IMR-90 (cell line): Measurements from ENCODE around the gene CWC15. TPM values are rescaled to one million over a fixed set of nuclear protein-coding genes. Genes with fewer than 3 reads are reported as not detected.

Experiments
- ATAC-seq: fragments of 200-7000 bp; cut with Tn5 transposase; 2 replicates; pipeline ENCODE4 v1.9.1; 2020; ENCODE audit warnings: low read depth, mild to moderate bottlenecking, moderate library complexity
- BruUV-seq: library from RNA; stranded (reverse); fragments of 400-500 nt; replicated peaks from 2 replicates; lab custom pipeline; 2021; lab: Mats Ljungman, UMichigan
- CTCF ChIA-PET: fragments of 300-600 bp; formaldehyde crosslinking; extraction: SDS; loops from one replicate; lab custom pipeline; 2021; ENCODE audit warnings: antibody characterized with exemption; lab: Yijun Ruan, JAX
- POLR2A ChIA-PET: fragments of 300-600 bp; sonication (Branson Sonifier 250); formaldehyde crosslinking; loops from one replicate; lab custom pipeline; 2022; ENCODE audit warnings: antibody characterized with exemption; ENCODE audit not compliant: unreplicated experiment; lab: Charles Lee
- DNase-seq: peaks from one replicate; pipeline ENCODE4 v3.0.0; 2013
- H2AFZ ChIP-seq: replicated peaks from 2 replicates; pipeline ENCODE3; 2013; ENCODE audit warnings: low read length, mild to moderate bottlenecking; ENCODE audit not compliant: poor library complexity
- H2AK5ac ChIP-seq: 2 replicates; pipeline ENCODE4 v1.6.1; 2013; ENCODE audit warnings: low read depth, low read length, inconsistent platforms
- H2AK9ac ChIP-seq: replicated peaks from 2 replicates; pipeline ENCODE3; 2013; ENCODE audit warnings: mild to moderate bottlenecking, low read depth, low read length, moderate library complexity; ENCODE audit not compliant: poor library complexity
- H2BK120ac ChIP-seq: 2 replicates; pipeline ENCODE4 v1.6.1; 2013; ENCODE audit warnings: low read depth, low read length, inconsistent platforms
- H2BK15ac ChIP-seq: 3 replicates; pipeline ENCODE4 v1.6.1; 2013; ENCODE audit warnings: low read depth, low read length, inconsistent platforms
- H2BK20ac ChIP-seq: 2 replicates; pipeline ENCODE4 v1.6.1; 2013; ENCODE audit warnings: low read depth, mild to moderate bottlenecking, inconsistent platforms, low read length, moderate library complexity
- H2BK5ac ChIP-seq: 2 replicates; pipeline ENCODE4 v1.6.1; 2013; ENCODE audit warnings: mild to moderate bottlenecking, low read depth, low read length, inconsistent platforms; ENCODE audit not compliant: poor library complexity, severe bottlenecking
- H3K14ac ChIP-seq: replicated peaks from 2 replicates; pipeline ENCODE4 v1.6.1; 2013; ENCODE audit warnings: low read depth, low read length, inconsistent platforms
- H3K18ac ChIP-seq: 2 replicates; pipeline ENCODE4 v1.6.1; 2013; ENCODE audit warnings: low read depth, low read length, control low read depth
- H3K23ac ChIP-seq: 2 replicates; pipeline ENCODE4 v1.6.1; 2013; ENCODE audit warnings: low read depth, low read length, inconsistent platforms
- H3K27ac ChIP-seq: 2 replicates; pipeline ENCODE4 v1.5.1; 2013; ENCODE audit warnings: mild to moderate bottlenecking, control low read depth, low read length; ENCODE audit not compliant: insufficient read depth
- H3K27me3 ChIP-seq: 2 replicates; pipeline ENCODE4 v1.6.1; 2013; ENCODE audit warnings: low read length; ENCODE audit not compliant: control insufficient read depth, insufficient read depth
- H3K36me3 ChIP-seq: 2 replicates; pipeline ENCODE4 v1.6.1; 2013; ENCODE audit warnings: low read length, mixed read lengths; ENCODE audit not compliant: control insufficient read depth, insufficient read depth
- H3K4ac ChIP-seq: 2 replicates; pipeline ENCODE4 v1.6.1; 2013; ENCODE audit warnings: low read depth, low read length, inconsistent platforms
- H3K4me1 ChIP-seq: 2 replicates; pipeline ENCODE4 v1.6.1; 2013; ENCODE audit warnings: low read length, mixed read lengths; ENCODE audit not compliant: control insufficient read depth, insufficient read depth
- H3K4me2 ChIP-seq: 2 replicates; pipeline ENCODE4 v1.6.1; 2013; ENCODE audit warnings: low read depth, mild to moderate bottlenecking, control low read depth, low read length, moderate library complexity
- H3K4me3 ChIP-seq: 2 replicates; pipeline ENCODE4 v1.5.1; 2013; ENCODE audit warnings: low read depth, mild to moderate bottlenecking, control low read depth, low read length, moderate library complexity; ENCODE audit not compliant: insufficient read depth
- H3K56ac ChIP-seq: 2 replicates; pipeline ENCODE4 v1.6.1; 2013; ENCODE audit warnings: low read length, inconsistent platforms; ENCODE audit not compliant: insufficient read depth; ENCODE audit errors: extremely low read depth
- H3K79me1 ChIP-seq, 2 experiments: 2 replicates each; pipeline ENCODE4 v1.6.1; 2013; ENCODE audit warnings: low read length in 2 of 2, inconsistent platforms in 1 of 2, low read depth in 1 of 2
- H3K9ac ChIP-seq: 2 replicates; pipeline ENCODE4 v1.6.1; 2013; ENCODE audit warnings: low read depth, low read length, control low read depth
- H3K9me1 ChIP-seq: 2 replicates; pipeline ENCODE4 v1.6.1; 2013; ENCODE audit warnings: low read length, inconsistent platforms; ENCODE audit not compliant: insufficient read depth
- H3K9me3 ChIP-seq: 2 replicates; pipeline ENCODE4 v1.6.1; 2013; ENCODE audit warnings: low read length; ENCODE audit not compliant: control insufficient read depth, insufficient read depth
- H4K20me1 ChIP-seq: 2 replicates; pipeline ENCODE4 v1.6.1; 2013; ENCODE audit warnings: low read length, inconsistent platforms; ENCODE audit not compliant: insufficient read depth
- H4K5ac ChIP-seq: 2 replicates; pipeline ENCODE4 v1.6.1; 2013; ENCODE audit warnings: mild to moderate bottlenecking, low read depth, low read length, control low read depth
- H4K8ac ChIP-seq, 2 experiments: 2 replicates each; pipeline ENCODE4 v1.6.1; 2013; ENCODE audit warnings: low read depth in 2 of 2, low read length in 2 of 2, control low read depth in 1 of 2, inconsistent platforms in 1 of 2
- H4K91ac ChIP-seq: 2 replicates; pipeline ENCODE4 v1.6.1; 2013; ENCODE audit warnings: low read depth, low read length, inconsistent platforms; ENCODE audit not compliant: insufficient read depth
- BHLHE40 ChIP-seq: fragments of 150-350 bp; IDR thresholded peaks from 2 replicates; pipeline ENCODE4 v1.6.1; 2016; ENCODE audit warnings: mild to moderate bottlenecking, low read depth, low read length
- CEBPB ChIP-seq: IDR thresholded peaks from 2 replicates; pipeline ENCODE4 v1.6.1; 2012; ENCODE audit warnings: low read depth, low read length, improper control_type of control experiment
- CHD1 ChIP-seq: IDR thresholded peaks from 2 replicates; pipeline ENCODE4 v1.6.1; 2012; ENCODE audit warnings: low read depth, low read length, improper control_type of control experiment
- FOS ChIP-seq: fragments of 150-350 bp; IDR thresholded peaks from 2 replicates; pipeline ENCODE4 v1.6.1; 2016; ENCODE audit warnings: low read depth, low read length
- MAFK ChIP-seq: IDR thresholded peaks from 2 replicates; pipeline ENCODE4 v1.6.1; 2012; ENCODE audit warnings: low read depth, low read length, improper control_type of control experiment
- MAZ ChIP-seq: IDR thresholded peaks from 2 replicates; pipeline ENCODE4 v1.6.1; 2012; ENCODE audit warnings: low read depth, mild to moderate bottlenecking, low read length, improper control_type of control experiment, moderate library complexity, borderline replicate concordance
- MXI1 ChIP-seq: IDR thresholded peaks from 2 replicates; pipeline ENCODE4 v1.6.1; 2012; ENCODE audit warnings: low read depth, mild to moderate bottlenecking, low read length, moderate library complexity, borderline replicate concordance
- NFE2L2 ChIP-seq: fragments of 150-350 bp; IDR thresholded peaks from 2 replicates; pipeline ENCODE4 v1.6.1; 2016; ENCODE audit warnings: low read depth, mild to moderate bottlenecking, low read length
- POLR2A ChIP-seq: IDR thresholded peaks from 2 replicates; pipeline ENCODE4 v1.6.1; 2012; ENCODE audit warnings: mild to moderate bottlenecking, low read depth, low read length
- RAD21 ChIP-seq: IDR thresholded peaks from 2 replicates; pipeline ENCODE4 v1.6.1; 2012; ENCODE audit warnings: low read length, improper control_type of control experiment
- RCOR1 ChIP-seq: IDR thresholded peaks from 2 replicates; pipeline ENCODE4 v1.6.1; 2012; ENCODE audit warnings: mild to moderate bottlenecking, low read length, improper control_type of control experiment; ENCODE audit not compliant: insufficient replicate concordance
- SMC3 ChIP-seq: fragments of 150-350 bp; IDR thresholded peaks from 2 replicates; pipeline ENCODE4 v1.6.1; 2016; ENCODE audit warnings: low read depth, mild to moderate bottlenecking, antibody characterized with exemption, low read length, moderate library complexity
- WGBS, 2 experiments: methylation state at CpG; one replicate each; pipeline versions ENCODE4 v1.1.5 to v1.1.7; 2013; ENCODE audit warnings: missing lambda C conversion rate in 2 of 2; ENCODE audit not compliant: insufficient read length in 1 of 2; ENCODE audit errors: extremely low coverage in 2 of 2; 5-methylcytosine and 5-hydroxymethylcytosine counted together
- dilution Hi-C: fragments of 300-500 bp; cut with HindIII; formaldehyde crosslinking; loops from one replicate; pipeline ENCODE4 v1.14.3; 2018; ENCODE audit warnings: low sequenced_read_pairs; ENCODE audit not compliant: unreplicated experiment
- in situ Hi-C: fragments of 300-500 bp; cut with MboI; formaldehyde crosslinking; loops from 3 replicates; pipeline ENCODE4 v1.14.3; 2019; ENCODE audit warnings: low sequenced_read_pairs, inconsistent platforms, mixed read lengths
- intact Hi-C: fragments of 100-400 bp; cut with micrococcal nuclease; formaldehyde crosslinking; loops from 2 replicates; pipeline ENCODE4 v1.10.0; 2022
- polyA plus RNA-seq, 3 experiments: library from polyadenylated mRNA; depleted of rRNA; stranded (reverse); fragments of >200 nt; gene quantifications; 2 replicates each; pipeline ENCODE4 v1.2.3, GENCODE V29; 2012; ENCODE audit warnings: low replicate concordance in 1 of 3
- total RNA-seq: library from RNA; depleted of rRNA; stranded (reverse); fragments of >200 nt; gene quantifications from 2 replicates; pipeline ENCODE4 v1.2.3, GENCODE V29; 2012
- TF ChIP-seq, protein P1 (sequence below): fragments of 150-350 bp; IDR thresholded peaks from 2 replicates; pipeline ENCODE4 v1.6.1; 2016; ENCODE audit warnings: low read depth, mild to moderate bottlenecking, low read length, moderate library complexity, borderline replicate concordance
- TF ChIP-seq, protein P2 (sequence below): conservative IDR thresholded peaks from 2 replicates; pipeline ENCODE4 v1.5.1; 2012; ENCODE audit warnings: mild to moderate bottlenecking, low read depth, low read length, improper control_type of control experiment

CWC15 gene
- total and polyA plus RNA-seq, 2 of the 4 experiments (the other 2 are of a cell fraction), result 38.4 to 48.6 TPM

DNA sequence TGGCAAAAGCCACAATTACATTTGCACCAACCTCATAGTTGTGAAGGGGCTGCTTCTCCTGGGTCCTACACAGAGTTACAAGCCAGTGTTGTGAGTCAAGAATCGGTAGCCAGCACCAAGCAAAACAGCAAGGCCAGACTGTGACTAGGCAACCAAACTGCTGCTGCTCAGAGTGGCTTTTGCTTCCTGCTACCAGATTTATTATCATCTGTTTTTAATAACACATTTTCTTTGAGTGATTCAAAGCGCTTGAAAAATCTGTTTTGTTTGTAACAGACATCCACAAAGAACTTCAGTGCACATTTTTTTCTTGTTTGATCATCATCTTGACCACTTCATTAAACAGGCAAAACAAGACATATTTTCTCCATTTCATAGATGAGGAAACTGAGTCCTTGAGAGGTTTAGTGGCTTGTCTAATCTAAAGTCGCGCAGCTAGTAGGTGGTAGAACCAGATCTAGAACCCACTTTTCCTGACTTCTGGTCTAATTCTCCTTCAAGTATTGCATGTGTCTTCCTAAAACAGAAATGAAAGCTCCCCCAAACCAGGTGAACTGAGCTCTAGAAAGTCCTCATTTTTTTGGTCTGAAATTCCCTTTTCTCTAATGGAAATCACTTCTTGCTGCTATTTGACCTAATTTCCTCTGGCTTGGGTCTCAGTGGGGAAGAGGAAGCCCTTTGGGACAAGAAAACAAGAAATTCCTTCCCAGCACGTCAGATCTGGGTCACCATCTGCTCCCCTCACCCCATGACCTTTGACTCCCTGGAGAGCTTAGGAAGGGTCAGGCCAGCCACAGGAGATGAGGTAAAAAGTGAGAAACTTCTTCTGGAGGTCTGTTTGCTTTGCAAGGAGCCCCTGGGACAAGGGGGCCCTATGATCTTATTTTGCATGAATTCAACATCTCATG lies 39.9 kb downstream of the CWC15 start:
- peak overlapping the region; percentile 96 for H3K4ac ChIP-seq
- H2BK120ac ChIP-seq, result peak overlapping the region; percentile 97
- no CpG with 5 or more reads among the region's 5 CpGs for WGBS, 2 experiments
- H4K91ac ChIP-seq, result peak overlapping the region; percentile 93
- H3K14ac ChIP-seq, result peak overlapping the region; percentile 83
- H4K5ac ChIP-seq, result peak overlapping the region; percentile 90
- intact Hi-C loops, result no loop called here
- H2BK15ac ChIP-seq, result peak overlapping the region; percentile 80; the same call in 2 of the 3 replicates
- peak overlapping the region; percentile 84 for H3K18ac ChIP-seq
- peak overlapping the region; percentile 85 for H3K27ac ChIP-seq
- ATAC-seq, result peak; percentile 93
- H4K20me1 ChIP-seq, result no peaks in the 10 kb centered on the region
- H3K56ac ChIP-seq, result peak overlapping the region; percentile 73; the same call in 1 of the 2 replicates
- H3K79me1 ChIP-seq, result 0 out of 4 replicates have a peak, but pooled peaks cover 0 to 4% of the 10 kb centered on the region in 2 experiments
- H3K36me3 ChIP-seq, result no peaks in the 10 kb centered on the region
- ChIA-PET CTCF (interaction anchor here (0.6 to 0.8 kb wide), 2 partner anchors 35 to 1215 kb away, joined by 3 read pairs; no protein-coding TSS in a partner anchor), POLR2A (interaction anchor here (0.8 kb wide), 1 partner anchor 9 kb away, joined by 4 read pairs; no protein-coding TSS in a partner anchor)
- dilution Hi-C loops, result no loop called here
- H3K9me1 ChIP-seq, result peaks cover 29% of the 10 kb centered on the region
- peak overlapping the region; percentile 90 for H2AK5ac ChIP-seq
- H2BK20ac ChIP-seq, result peak overlapping the region; percentile 94
- peak overlapping the region; percentile 95 for H2BK5ac ChIP-seq
- H3K9ac ChIP-seq, result no peak overlapping the region
- no peaks in the 10 kb centered on the region for H3K27me3 ChIP-seq
- H3K4me2 ChIP-seq, result peak overlapping the region; percentile 36; the same call in 1 of the 2 replicates
- peak overlapping the region; percentile 75 to 89; a peak in 3 of 4 replicates for H4K8ac ChIP-seq
- H2AK9ac ChIP-seq, result peak overlapping the region; percentile 47
- no peak overlapping the region for H2AFZ ChIP-seq
- DNase-seq, result peak; percentile 97
- no TSS peak for BruUV-seq
- peaks cover 27% of the 10 kb centered on the region for H3K4me1 ChIP-seq
- H3K23ac ChIP-seq, result peak overlapping the region; percentile 81
- H3K9me3 ChIP-seq, result no peaks in the 10 kb centered on the region
- H3K4me3 ChIP-seq, result no peak overlapping the region
- in situ Hi-C loops, result loop anchor here (25.0 kb wide), 1 partner anchor 796 kb away; the partner anchor contains the start of gene PANX1
- TF ChIP-seq MAFK, result peak; percentile 44; the same call in 1 of the 2 replicates
- TF ChIP-seq SMC3, result no peak
- peak; percentile 93 for TF ChIP-seq RCOR1
- TF ChIP-seq CEBPB, result no peak
- no peak for TF ChIP-seq NFE2L2
- no peak for TF ChIP-seq MXI1
- TF ChIP-seq, protein P1, sequence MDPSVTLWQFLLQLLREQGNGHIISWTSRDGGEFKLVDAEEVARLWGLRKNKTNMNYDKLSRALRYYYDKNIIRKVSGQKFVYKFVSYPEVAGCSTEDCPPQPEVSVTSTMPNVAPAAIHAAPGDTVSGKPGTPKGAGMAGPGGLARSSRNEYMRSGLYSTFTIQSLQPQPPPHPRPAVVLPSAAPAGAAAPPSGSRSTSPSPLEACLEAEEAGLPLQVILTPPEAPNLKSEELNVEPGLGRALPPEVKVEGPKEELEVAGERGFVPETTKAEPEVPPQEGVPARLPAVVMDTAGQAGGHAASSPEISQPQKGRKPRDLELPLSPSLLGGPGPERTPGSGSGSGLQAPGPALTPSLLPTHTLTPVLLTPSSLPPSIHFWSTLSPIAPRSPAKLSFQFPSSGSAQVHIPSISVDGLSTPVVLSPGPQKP, result no peak
- no peak for TF ChIP-seq CHD1
- 0 out of 2 replicates have a peak, but pooled peaks have one; percentile 21 for TF ChIP-seq POLR2A
- no peak for TF ChIP-seq MAZ
- TF ChIP-seq RAD21, result no peak
- no peak for TF ChIP-seq BHLHE40
- TF ChIP-seq, protein P2, sequence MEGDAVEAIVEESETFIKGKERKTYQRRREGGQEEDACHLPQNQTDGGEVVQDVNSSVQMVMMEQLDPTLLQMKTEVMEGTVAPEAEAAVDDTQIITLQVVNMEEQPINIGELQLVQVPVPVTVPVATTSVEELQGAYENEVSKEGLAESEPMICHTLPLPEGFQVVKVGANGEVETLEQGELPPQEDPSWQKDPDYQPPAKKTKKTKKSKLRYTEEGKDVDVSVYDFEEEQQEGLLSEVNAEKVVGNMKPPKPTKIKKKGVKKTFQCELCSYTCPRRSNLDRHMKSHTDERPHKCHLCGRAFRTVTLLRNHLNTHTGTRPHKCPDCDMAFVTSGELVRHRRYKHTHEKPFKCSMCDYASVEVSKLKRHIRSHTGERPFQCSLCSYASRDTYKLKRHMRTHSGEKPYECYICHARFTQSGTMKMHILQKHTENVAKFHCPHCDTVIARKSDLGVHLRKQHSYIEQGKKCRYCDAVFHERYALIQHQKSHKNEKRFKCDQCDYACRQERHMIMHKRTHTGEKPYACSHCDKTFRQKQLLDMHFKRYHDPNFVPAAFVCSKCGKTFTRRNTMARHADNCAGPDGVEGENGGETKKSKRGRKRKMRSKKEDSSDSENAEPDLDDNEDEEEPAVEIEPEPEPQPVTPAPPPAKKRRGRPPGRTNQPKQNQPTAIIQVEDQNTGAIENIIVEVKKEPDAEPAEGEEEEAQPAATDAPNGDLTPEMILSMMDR, result no peak
- TF ChIP-seq FOS, result peak; percentile 65
